Smooth muscle cell (in vitro differentiated cells): ENCODE results near the gene RARB. TPM values are rescaled to one million over a fixed set of nuclear protein-coding genes. Genes with fewer than 3 reads are reported as not detected.

Experiments used
- DNase-seq: peaks from one replicate; lab custom pipeline; 2025; ENCODE audit not compliant: unreplicated experiment; lab: John Stamatoyannopoulos, UW
- H2AFZ ChIP-seq: fragments of 200-600 bp; sonication (generic); 2 replicates; pipeline ENCODE4 v1.6.0; 2016; ENCODE audit warnings: antibody characterized with exemption, low read depth, mild to moderate bottlenecking
- H3F3A ChIP-seq: fragments of 200-600 bp; sonication (generic); 2 replicates; pipeline ENCODE4 v1.6.0; 2017; ENCODE audit warnings: antibody characterized with exemption, low read depth
- H3K27ac ChIP-seq: fragments of 200-600 bp; sonication (generic); 2 replicates; pipeline ENCODE4 v1.5.1; 2016; ENCODE audit warnings: low read depth, mild to moderate bottlenecking
- H3K27me3 ChIP-seq: fragments of 200-600 bp; sonication (generic); 2 replicates; pipeline ENCODE4 v1.6.1; 2016; ENCODE audit warnings: low read depth, mild to moderate bottlenecking
- H3K36me3 ChIP-seq: fragments of 200-600 bp; sonication (generic); 2 replicates; pipeline ENCODE4 v1.5.1; 2016; ENCODE audit warnings: low read depth
- H3K4me1 ChIP-seq: fragments of 200-600 bp; sonication (generic); 2 replicates; pipeline ENCODE4 v1.5.1; 2016; ENCODE audit warnings: low read depth
- H3K4me2 ChIP-seq: fragments of 200-600 bp; sonication (generic); 2 replicates; pipeline ENCODE4 v1.6.0; 2016; ENCODE audit warnings: mild to moderate bottlenecking
- H3K4me3 ChIP-seq: fragments of 200-600 bp; sonication (generic); 2 replicates; pipeline ENCODE4 v1.5.1; 2016; ENCODE audit warnings: mild to moderate bottlenecking
- H3K79me2 ChIP-seq: fragments of 200-600 bp; sonication (generic); 2 replicates; pipeline ENCODE4 v1.6.0; 2016; ENCODE audit warnings: low read depth, mild to moderate bottlenecking
- H3K9ac ChIP-seq: fragments of 200-600 bp; sonication (generic); 2 replicates; pipeline ENCODE4 v1.6.0; 2016; ENCODE audit warnings: low read depth
- H3K9me3 ChIP-seq: fragments of 200-600 bp; sonication (generic); replicated peaks from 2 replicates; pipeline ENCODE4 v1.5.1; 2016; ENCODE audit warnings: low read depth
- H4K20me1 ChIP-seq: fragments of 200-600 bp; sonication (generic); 2 replicates; pipeline ENCODE4 v1.6.0; 2016; ENCODE audit warnings: low read depth
- CTCF ChIP-seq: fragments of 200-600 bp; sonication (generic); IDR thresholded peaks from 2 replicates; pipeline ENCODE4 v1.5.1; 2017; ENCODE audit warnings: borderline replicate concordance, mild to moderate bottlenecking, antibody characterized with exemption; ENCODE audit not compliant: insufficient read depth, poor library complexity, severe bottlenecking
- WGBS: methylation state at CpG from one replicate; pipeline ENCODE4 v1.1.7; 2016; ENCODE audit warnings: low lambda C conversion rate; 5-methylcytosine and 5-hydroxymethylcytosine counted together
- polyA plus RNA-seq: library from polyadenylated mRNA; unstranded; fragments of >200 nt; fragmentation: Nextera tagmentation; extraction: Ambion mirVana; gene quantifications from 2 replicates; pipeline ENCODE4 v1.2.1, GENCODE V29; 2016
- total RNA-seq: library from RNA; depleted of rRNA; stranded (reverse); fragments of >200 nt; gene quantifications from 2 replicates; pipeline ENCODE4 v1.2.3, GENCODE V29; 2014

The RARB gene
- total and polyA plus RNA-seq, 2 experiments from 2014 or later: 88.1 to 106 TPM

GRCh38 chr3:25536521-25537391, 108.7 kb downstream of the RARB start:
- H3K27ac ChIP-seq: peak overlapping the region; percentile 43
- TF ChIP-seq CTCF: no peak
- peaks cover 38% of the 10 kb centered on the region for H3K79me2 ChIP-seq
- no peak for DNase-seq
- H4K20me1 ChIP-seq: peaks cover 45% of the 10 kb centered on the region
- WGBS: 58% methylated on average over 7 of the region's 7 CpGs
- no peaks in the 10 kb centered on the region for H3K27me3 ChIP-seq
- peaks cover 16% of the 10 kb centered on the region for H3F3A ChIP-seq
- no peak overlapping the region for H3K4me2 ChIP-seq
- no peaks in the 10 kb centered on the region for H3K36me3 ChIP-seq
- no peaks in the 10 kb centered on the region for H3K4me1 ChIP-seq
- H3K4me3 ChIP-seq: no peak overlapping the region
- no peaks in the 10 kb centered on the region for H3K9me3 ChIP-seq
- no peak overlapping the region for H3K9ac ChIP-seq
- no peak overlapping the region for H2AFZ ChIP-seq

- H3K36me3 ChIP-seq: no peaks in the 10 kb centered on the region
- H3K27ac ChIP-seq: peak overlapping the region; percentile 43
- DNase-seq: no peak
- no peak for TF ChIP-seq CTCF
- H3K9ac ChIP-seq: no peak overlapping the region
- H3F3A ChIP-seq: peaks cover 16% of the 10 kb centered on the region
- H4K20me1 ChIP-seq: peaks cover 48% of the 10 kb centered on the region
- no peaks in the 10 kb centered on the region for H3K27me3 ChIP-seq
- 67% methylated on average over 3 of the region's 3 CpGs for WGBS
- no peak overlapping the region for H3K4me2 ChIP-seq
- no peaks in the 10 kb centered on the region for H3K9me3 ChIP-seq
- no peak overlapping the region for H3K4me3 ChIP-seq
- no peaks in the 10 kb centered on the region for H3K4me1 ChIP-seq
- peaks cover 37% of the 10 kb centered on the region for H3K79me2 ChIP-seq
- H2AFZ ChIP-seq: no peak overlapping the region
Observed at GRCh38 chr3:25537516-25537915, 109.5 kb downstream of the RARB start.

- WGBS: 67% methylated on average over 5 of the region's 5 CpGs
- no peaks in the 10 kb centered on the region for H3K9me3 ChIP-seq
- no peak for DNase-seq
Observed at GRCh38 chr3:25540273-25540672, 112.2 kb downstream of the RARB start.

More at GRCh38 chr3:25540273-25540672, 112.2 kb downstream of the RARB start:
- Histone ChIP-seq H3K27ac (no peak overlapping the region), H4K20me1 (peaks cover 55% of the 10 kb centered on the region), H3K27me3 (no peaks in the 10 kb centered on the region), H3F3A (peaks cover 16% of the 10 kb centered on the region), H2AFZ (no peak overlapping the region), H3K79me2 (peaks cover 49% of the 10 kb centered on the region), H3K4me2 (no peak overlapping the region), H3K4me1 (no peaks in the 10 kb centered on the region), H3K9ac (no peak overlapping the region), H3K4me3 (no peak overlapping the region), H3K36me3 (no peaks in the 10 kb centered on the region)
- TF ChIP-seq CTCF: no peak
